SU-DHL-6 (cell line): ENCODE measurements around the gene BAX.

Experiments
- H2AFZ ChIP-seq: fragments of 200-600 bp; sonication (generic); 2 replicates; pipeline ENCODE4 v1.6.1; 2014; ENCODE audit warnings: low read depth, mild to moderate bottlenecking, moderate library complexity, mixed read lengths, antibody characterized with exemption, low read length; ENCODE audit not compliant: severe bottlenecking
- H3F3A ChIP-seq: fragments of 200-600 bp; shearing (Covaris generic); 2 replicates; pipeline ENCODE4 v1.6.0; 2016; ENCODE audit warnings: antibody characterized with exemption, mild to moderate bottlenecking; ENCODE audit not compliant: insufficient read depth
- H3K27ac ChIP-seq: fragments of 200-600 bp; sonication (generic); 2 replicates; pipeline ENCODE4 v1.5.1; 2016; ENCODE audit warnings: low read depth, mild to moderate bottlenecking, low read length, moderate library complexity, mixed read lengths
- H3K27me3 ChIP-seq: fragments of 200-600 bp; sonication (generic), shearing (Covaris generic); 2 replicates; pipeline ENCODE4 v1.6.0; 2014; ENCODE audit warnings: mild to moderate bottlenecking, low read length
- H3K36me3 ChIP-seq: fragments of 200-600 bp; sonication (generic); 2 replicates; pipeline ENCODE4 v1.6.1; 2014; ENCODE audit warnings: mild to moderate bottlenecking, low read length, mixed read lengths
- H3K4me2 ChIP-seq: fragments of 300-600, 200-600 bp; shearing (Covaris generic), sonication (generic); 2 replicates; pipeline ENCODE4 v1.6.0; 2014; ENCODE audit warnings: low read length, low read depth, mild to moderate bottlenecking; ENCODE audit not compliant: poor library complexity, severe bottlenecking
- H3K4me3 ChIP-seq: fragments of 200-600 bp; sonication (generic); 2 replicates; pipeline ENCODE4 v1.5.1; 2014; ENCODE audit warnings: antibody characterized with exemption, low read length, mild to moderate bottlenecking, mixed read lengths; ENCODE audit not compliant: insufficient read depth, poor library complexity, severe bottlenecking
- H3K79me2 ChIP-seq: fragments of 200-600 bp; sonication (generic); 2 replicates; pipeline ENCODE4 v1.6.1; 2014; ENCODE audit warnings: mild to moderate bottlenecking, low read length, moderate library complexity; ENCODE audit not compliant: insufficient read depth
- H3K9ac ChIP-seq: fragments of 200-600 bp; sonication (generic); 2 replicates; pipeline ENCODE4 v1.7.0; 2014; ENCODE audit warnings: mild to moderate bottlenecking, low read length
- H3K9me2 ChIP-seq: fragments of 200-600 bp; sonication (generic); replicated peaks from 2 replicates; pipeline ENCODE4 v1.6.1; 2014; ENCODE audit warnings: low read length; ENCODE audit not compliant: insufficient read depth
- H3K9me3 ChIP-seq: fragments of 200-600 bp; sonication (generic); 2 replicates; pipeline ENCODE4 v1.6.1; 2014; ENCODE audit warnings: low read length, mixed read lengths; ENCODE audit not compliant: insufficient read depth
- H4K20me1 ChIP-seq: fragments of 200-600 bp; sonication (generic); 2 replicates; pipeline ENCODE4 v1.6.1; 2014; ENCODE audit warnings: low read depth, mild to moderate bottlenecking, antibody characterized with exemption, low read length, moderate library complexity, mixed read lengths
- CTCF ChIP-seq: fragments of 200-600 bp; sonication (generic); IDR thresholded peaks from one replicate; pipeline ENCODE4 v1.5.1; 2017; ENCODE audit warnings: antibody characterized with exemption, mild to moderate bottlenecking, low read length, moderate library complexity; ENCODE audit not compliant: insufficient read depth, poor library complexity, severe bottlenecking
- EZH2phosphoT487 ChIP-seq: fragments of 200-600 bp; sonication (generic), shearing (Covaris generic); conservative IDR thresholded peaks from 2 replicates; pipeline ENCODE4 v1.6.1; 2018; ENCODE audit warnings: mild to moderate bottlenecking, antibody characterized with exemption, low read length, moderate library complexity, mixed read lengths

BAX gene

GRCh38 chr19:48947258-48947542 lies 7.5 kb upstream of the BAX start:
- H3F3A ChIP-seq = no peaks in the 10 kb centered on the region
- no peak overlapping the region for H2AFZ ChIP-seq
- no peaks in the 10 kb centered on the region for H4K20me1 ChIP-seq
- H3K27ac ChIP-seq = no peak overlapping the region
- no peaks in the 10 kb centered on the region for H3K9me2 ChIP-seq
- peaks cover 21% of the 10 kb centered on the region; the same call in 1 of the 2 replicates for H3K9me3 ChIP-seq
- no peak overlapping the region for H3K4me3 ChIP-seq
- H3K4me2 ChIP-seq = no peak overlapping the region
- no peak for TF ChIP-seq EZH2phosphoT487
- no peak for TF ChIP-seq CTCF
- no peaks in the 10 kb centered on the region for H3K36me3 ChIP-seq
- no peaks in the 10 kb centered on the region for H3K79me2 ChIP-seq
- H3K27me3 ChIP-seq = no peaks in the 10 kb centered on the region
- H3K9ac ChIP-seq = no peak overlapping the region

DNA sequence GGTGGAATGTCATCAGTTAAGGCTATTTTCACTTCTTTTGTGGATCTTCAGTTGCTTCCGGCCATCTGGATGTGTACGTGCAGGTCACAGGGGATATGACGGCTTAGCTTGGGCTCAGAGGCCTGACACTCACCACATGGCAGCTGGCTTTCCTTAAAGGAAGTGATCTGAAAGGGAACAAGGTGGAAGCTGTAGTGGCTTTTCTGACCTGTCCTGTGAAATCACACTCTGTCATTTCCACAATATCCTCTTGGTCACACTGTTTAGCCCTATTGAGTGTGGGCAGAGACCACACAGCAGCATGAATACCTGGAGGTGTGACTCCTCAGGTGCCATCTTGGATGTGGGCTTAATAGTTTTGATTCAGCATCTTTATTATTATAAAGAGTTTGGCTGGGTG lies 4.5 kb upstream of the BAX start:
- H3K9me2 ChIP-seq = no peaks in the 10 kb centered on the region
- H3K36me3 ChIP-seq = no peaks in the 10 kb centered on the region
- no peaks in the 10 kb centered on the region for H3K27me3 ChIP-seq
- H3K79me2 ChIP-seq = peaks cover 5% of the 10 kb centered on the region
- H4K20me1 ChIP-seq = no peaks in the 10 kb centered on the region
- H3F3A ChIP-seq = no peaks in the 10 kb centered on the region
- H3K27ac ChIP-seq = no peak overlapping the region
- H3K9me3 ChIP-seq = peaks cover 21% of the 10 kb centered on the region; the same call in 1 of the 2 replicates
- H2AFZ ChIP-seq = no peak overlapping the region
- no peak overlapping the region for H3K4me3 ChIP-seq
- H3K4me2 ChIP-seq = no peak overlapping the region
- TF ChIP-seq EZH2phosphoT487 (no peak), CTCF (no peak)
- no peak overlapping the region for H3K9ac ChIP-seq

DNA sequence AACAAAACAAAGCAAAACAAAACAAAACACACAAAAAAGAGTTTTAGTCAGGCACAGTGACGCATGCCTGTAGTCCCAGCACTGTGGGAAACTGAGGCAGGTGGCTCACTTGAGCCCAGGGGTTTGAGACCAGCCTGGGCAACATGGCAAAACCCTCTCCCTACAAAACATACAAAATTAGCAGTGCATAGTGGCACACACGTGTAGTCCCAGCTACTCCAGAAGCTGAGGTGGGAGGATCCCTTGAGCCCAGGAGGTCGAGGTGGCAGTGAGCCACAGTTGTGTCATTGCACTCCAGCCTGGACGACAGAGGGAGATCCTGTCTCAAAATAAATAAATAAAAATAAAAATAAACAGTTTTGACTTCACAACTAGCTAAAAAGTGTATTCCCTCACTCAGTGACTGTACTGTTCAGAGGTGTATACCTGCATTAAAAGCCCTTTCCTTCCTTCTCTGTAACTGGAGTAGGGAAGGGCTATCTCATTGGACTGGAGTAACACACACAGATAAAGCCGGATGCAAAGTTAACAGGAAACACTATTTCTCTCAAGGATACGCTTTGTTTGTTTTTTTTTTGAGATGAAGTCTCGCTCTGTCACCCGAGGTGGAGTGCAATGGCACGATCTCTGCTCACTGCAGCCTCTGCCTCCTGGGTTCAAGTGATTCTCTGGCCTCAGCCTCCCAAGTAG lies 3.7 kb upstream of the BAX start:
- no peak overlapping the region for H3K27ac ChIP-seq
- H3K4me3 ChIP-seq = no peak overlapping the region
- H3K4me2 ChIP-seq = no peak overlapping the region
- H2AFZ ChIP-seq = no peak overlapping the region
- H3K27me3 ChIP-seq = no peaks in the 10 kb centered on the region
- 0 out of 2 replicates have a peak, but pooled peaks cover 1% of the 10 kb centered on the region for H3F3A ChIP-seq
- H3K79me2 ChIP-seq = peaks cover 13% of the 10 kb centered on the region
- H3K36me3 ChIP-seq = no peaks in the 10 kb centered on the region
- TF ChIP-seq EZH2phosphoT487 (no peak), CTCF (no peak)
- H3K9me2 ChIP-seq = no peaks in the 10 kb centered on the region
- H3K9me3 ChIP-seq = peaks cover 21% of the 10 kb centered on the region; the same call in 1 of the 2 replicates
- no peaks in the 10 kb centered on the region for H4K20me1 ChIP-seq
- H3K9ac ChIP-seq = no peak overlapping the region
